COLO668 (cell line): ENCODE results near the gene ETNK1.
"Not testable (repeated sequence)": the region's sequence is repeated elsewhere in the genome, so short reads cannot be mapped to it uniquely, and the experiment has no call there.

Experiments
- DNase-seq: peaks from one replicate; lab custom pipeline; 2025; ENCODE audit not compliant: unreplicated experiment; lab: John Stamatoyannopoulos, UW

ETNK1 gene

GRCh38 chr12:22684140-22685118, 59.5 kb downstream of the ETNK1 start:
- DNase-seq, result no peak

GRCh38 chr12:22686193-22686592, 61.2 kb downstream of the ETNK1 start:
- DNase-seq, result no peak

- no peak for DNase-seq
Observed at GRCh38 chr12:22687361-22688076, 62.5 kb downstream of the ETNK1 start.

- no peak for DNase-seq
Observed at GRCh38 chr12:22689876-22690275, 64.9 kb downstream of the ETNK1 start.

- no peak for DNase-seq
Observed at GRCh38 chr12:22691319-22691718, 66.3 kb downstream of the ETNK1 start.

- DNase-seq, result not testable (repeated sequence)
Observed at GRCh38 chr12:22692467-22692866, 67.5 kb downstream of the ETNK1 start.

GRCh38 chr12:22692964-22693555, 68.1 kb downstream of the ETNK1 start:
- no peak for DNase-seq

- DNase-seq, result no peak
Observed at GRCh38 chr12:22698576-22698975, 73.6 kb downstream of the ETNK1 start.

GRCh38 chr12:22699705-22700104, 74.7 kb downstream of the ETNK1 start:
- peak; percentile 57 for DNase-seq

- no peak for DNase-seq
Observed at GRCh38 chr12:22700106-22700505, 75.1 kb downstream of the ETNK1 start.

GRCh38 chr12:22701216-22701809, 76.3 kb downstream of the ETNK1 start:
- DNase-seq, result not testable (repeated sequence)

- DNase-seq, result no peak
Observed at GRCh38 chr12:22702690-22703089, 77.7 kb downstream of the ETNK1 start.

- DNase-seq, result no peak
Observed at GRCh38 chr12:22709292-22709691, 84.3 kb downstream of the ETNK1 start.

GRCh38 chr12:22712083-22712482, 87.1 kb downstream of the ETNK1 start:
- DNase-seq, result no peak

GRCh38 chr12:22715254-22715653, 90.3 kb downstream of the ETNK1 start:
- no peak for DNase-seq

GRCh38 chr12:22719745-22720144, 94.8 kb downstream of the ETNK1 start:
- DNase-seq, result no peak

- DNase-seq, result no peak
Observed at GRCh38 chr12:22722081-22722480, 97.1 kb downstream of the ETNK1 start.

- DNase-seq, result no peak
Observed at GRCh38 chr12:22722779-22723178, 97.8 kb downstream of the ETNK1 start.

GRCh38 chr12:22728987-22729386, 104.0 kb downstream of the ETNK1 start:
- DNase-seq, result no peak

GRCh38 chr12:22729431-22729956, 104.5 kb downstream of the ETNK1 start:
- DNase-seq, result no peak

GRCh38 chr12:22729957-22730443, 105.0 kb downstream of the ETNK1 start:
- DNase-seq, result no peak
